GM12878 (cell line): ENCODE data around the gene MGAT4C. TPM values are rescaled to one million over a fixed set of nuclear protein-coding genes. Genes with fewer than 3 reads are reported as not detected.

Experiments used
- CBX5 ChIP-seq: sonication (generic); IDR thresholded peaks from 2 replicates; pipeline ENCODE4 v1.6.1; 2016; ENCODE audit warnings: low read depth, moderate library complexity, mild to moderate bottlenecking, inconsistent platforms
- IKZF1 ChIP-seq: fragments of 450-650 bp; conservative IDR thresholded peaks from 2 replicates; pipeline ENCODE4 v1.6.1; 2017; ENCODE audit warnings: antibody characterized with exemption, mild to moderate bottlenecking
- IRF3 ChIP-seq: fragments of 450-650 bp; IDR thresholded peaks from 2 replicates; pipeline ENCODE4 v1.6.1; 2014; ENCODE audit warnings: mild to moderate bottlenecking
- LARP7 ChIP-seq: fragments of 450-650 bp; IDR thresholded peaks from 2 replicates; pipeline ENCODE4 v1.6.1; 2017; ENCODE audit warnings: mild to moderate bottlenecking
- MEF2B ChIP-seq: fragments of 450-650 bp; IDR thresholded peaks from 2 replicates; pipeline ENCODE4 v1.6.1; 2018; ENCODE audit warnings: mild to moderate bottlenecking, moderate library complexity; ENCODE audit not compliant: partially characterized antibody, poor library complexity, severe bottlenecking
- NRF1 ChIP-seq: conservative IDR thresholded peaks from 2 replicates; pipeline ENCODE4 v1.6.1; 2011; ENCODE audit warnings: mild to moderate bottlenecking, low read depth, low read length, improper control_type of control experiment
- PBX3 ChIP-seq: IDR thresholded peaks from 2 replicates; pipeline ENCODE4 v1.6.1; 2011; ENCODE audit warnings: mild to moderate bottlenecking, low read depth, low read length, moderate library complexity; ENCODE audit not compliant: insufficient replicate concordance
- POLR2AphosphoS5 ChIP-seq: IDR thresholded peaks from 2 replicates; pipeline ENCODE4 v1.6.1; 2011; ENCODE audit warnings: mild to moderate bottlenecking, low read length, inconsistent platforms
- USF1 ChIP-seq: IDR thresholded peaks from 2 replicates; pipeline ENCODE4 v1.6.1; 2011; ENCODE audit warnings: borderline replicate concordance, low read depth, mild to moderate bottlenecking, moderate library complexity, mixed read lengths, low read length; ENCODE audit not compliant: insufficient read depth; ENCODE audit errors: extremely low read length
- YBX1 ChIP-seq: fragments of 450-650 bp; IDR thresholded peaks from 2 replicates; pipeline ENCODE4 v1.6.1; 2016; ENCODE audit warnings: antibody characterized with exemption
- ZBTB4 ChIP-seq: fragments of 450-650 bp; formaldehyde crosslinking; IDR thresholded peaks from 2 replicates; pipeline ENCODE4 v1.4.0; 2022; ENCODE audit warnings: mild to moderate bottlenecking, moderate library complexity
- ZNF207 ChIP-seq: fragments of 450-650 bp; IDR thresholded peaks from 2 replicates; pipeline ENCODE4 v1.6.1; 2014; ENCODE audit warnings: antibody characterized with exemption, mild to moderate bottlenecking, borderline replicate concordance
- polyA plus RNA-seq, 11 experiments: library from polyadenylated mRNA; depleted of rRNA in 4 of 11; unstranded in 6 of 11; stranded (reverse) in 5 of 11; fragments of >200 nt; fragmentation: Nextera tagmentation in 4 of 11; fragmentation: Illumina TruSeq in 1 of 11; extraction: Ambion mirVana in 4 of 11; extraction: Trizol in 1 of 11; gene quantifications; 1 replicate in 1 of 11; 2 replicates in 10 of 11; pipeline versions ENCODE4 v1.2.1 to v1.2.3, GENCODE V29; 2011 to 2016; ENCODE audit warnings: inconsistent platforms in 2 of 11, missing spikeins in 2 of 11, low read depth in 1 of 11
- total RNA-seq, 4 experiments: library from RNA; depleted of rRNA in 3 of 4; stranded (reverse); fragments of >200 nt in 3 of 4; fragmentation: Illumina TruSeq in 1 of 4; extraction: Trizol in 1 of 4; gene quantifications; 2 replicates each; pipeline versions ENCODE4 v1.2.1 to v1.2.3, GENCODE V29; 2013 to 2021
- TF ChIP-seq, protein P1 (sequence below): IDR thresholded peaks from 2 replicates; pipeline ENCODE4 v1.6.1; 2012; ENCODE audit warnings: low read depth, low read length, improper control_type of control experiment

MGAT4C gene
- total and polyA plus RNA-seq, 10 of the 15 experiments (the other 5 are each of a cell fraction or from before 2014, with no cell fraction given) = not detected

DNA sequence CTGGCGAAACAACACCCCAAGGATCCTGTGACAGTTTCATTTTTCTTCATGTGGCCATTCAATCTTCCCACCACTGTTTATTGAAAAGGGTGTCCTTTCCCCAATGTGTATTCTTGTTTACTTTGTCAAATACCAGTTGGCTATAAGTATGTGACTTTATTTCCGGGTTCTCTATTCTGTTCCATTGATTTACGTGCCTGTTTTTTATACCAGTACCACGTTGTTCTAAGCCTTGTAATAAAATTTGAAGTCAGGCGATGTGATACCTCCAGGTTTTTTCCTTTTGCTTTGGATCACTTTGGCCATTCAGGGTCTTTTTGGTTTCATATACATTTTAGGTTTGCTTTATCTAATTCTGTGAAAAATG, 9.1 kb upstream of the MGAT4C start (continued):
- TF ChIP-seq PBX3 (no peak), IRF3 (no peak), YBX1 (no peak), LARP7 (no peak), NRF1 (no peak), USF1 (no peak), MEF2B (no peak), IKZF1 (no peak), POLR2AphosphoS5 (no peak), ZNF207 (no peak), ZBTB4 (no peak), CBX5 (no peak)
- TF ChIP-seq, protein P1, sequence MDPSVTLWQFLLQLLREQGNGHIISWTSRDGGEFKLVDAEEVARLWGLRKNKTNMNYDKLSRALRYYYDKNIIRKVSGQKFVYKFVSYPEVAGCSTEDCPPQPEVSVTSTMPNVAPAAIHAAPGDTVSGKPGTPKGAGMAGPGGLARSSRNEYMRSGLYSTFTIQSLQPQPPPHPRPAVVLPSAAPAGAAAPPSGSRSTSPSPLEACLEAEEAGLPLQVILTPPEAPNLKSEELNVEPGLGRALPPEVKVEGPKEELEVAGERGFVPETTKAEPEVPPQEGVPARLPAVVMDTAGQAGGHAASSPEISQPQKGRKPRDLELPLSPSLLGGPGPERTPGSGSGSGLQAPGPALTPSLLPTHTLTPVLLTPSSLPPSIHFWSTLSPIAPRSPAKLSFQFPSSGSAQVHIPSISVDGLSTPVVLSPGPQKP = no peak
